GM19023 (cell line): ENCODE results near the gene ACBD7.
A peak's percentile ranks its signal among the peaks of the same experiment; 100 is the strongest.

Experiments
- ATAC-seq: cut with Tn5 transposase; IDR thresholded peaks from one replicate; pipeline ENCODE4 v1.9.1; 2021; ENCODE audit warnings: mild to moderate bottlenecking, moderate library complexity; ENCODE audit not compliant: unreplicated experiment

ACBD7 gene

GRCh38 chr10:15092855-15093408 is 4.4 kb upstream of the ACBD7 start:
- no peak for ATAC-seq

- no peak for ATAC-seq
These were observed 2.8 kb upstream of the ACBD7 start for GRCh38 chr10:15091418-15091817.

GRCh38 chr10:15084502-15084922 is 4.1 kb downstream of the ACBD7 start:
- ATAC-seq: no peak

- ATAC-seq: no peak
These were observed 4.7 kb downstream of the ACBD7 start for GRCh38 chr10:15083674-15084501.

- ATAC-seq: no peak
These were observed 13.2 kb downstream of the ACBD7 start for GRCh38 chr10:15075421-15075820.

GRCh38 chr10:15072358-15072757 is 16.2 kb downstream of the ACBD7 start:
- ATAC-seq: no peak

GRCh38 chr10:15069230-15069629 is 19.3 kb downstream of the ACBD7 start:
- ATAC-seq: no peak

- ATAC-seq: no peak
These were observed 19.8 kb downstream of the ACBD7 start for GRCh38 chr10:15068802-15069201.

- peak; percentile 45 for ATAC-seq
These were observed 21.4 kb downstream of the ACBD7 start for GRCh38 chr10:15067154-15067553.

- ATAC-seq: no peak
These were observed 27.9 kb downstream of the ACBD7 start for GRCh38 chr10:15060638-15061037.

- no peak for ATAC-seq
These were observed 28.7 kb downstream of the ACBD7 start for GRCh38 chr10:15059914-15060313.

GRCh38 chr10:15058689-15059088 is 29.9 kb downstream of the ACBD7 start:
- ATAC-seq: no peak

- no peak for ATAC-seq
These were observed 35.5 kb downstream of the ACBD7 start for GRCh38 chr10:15053061-15053460.

- no peak for ATAC-seq
These were observed 36.5 kb downstream of the ACBD7 start for GRCh38 chr10:15052121-15052520.

- ATAC-seq: no peak
These were observed 39.0 kb downstream of the ACBD7 start for GRCh38 chr10:15049533-15049932.

- ATAC-seq: no peak
These were observed 42.0 kb downstream of the ACBD7 start for GRCh38 chr10:15046626-15047025.

GRCh38 chr10:15045380-15045779 is 43.2 kb downstream of the ACBD7 start:
- ATAC-seq: no peak

GRCh38 chr10:15043674-15044073 is 44.9 kb downstream of the ACBD7 start, which contains the start of gene OLAH:
Gene OLAH, plus strand, starts transcription at chr10:15043943. Its CDS starts 3,346 bp downstream, at chr10:15047289.
- no peak for ATAC-seq

GRCh38 chr10:15038416-15038815 is 50.2 kb downstream of the ACBD7 start:
- ATAC-seq: no peak

- no peak for ATAC-seq
These were observed 50.9 kb downstream of the ACBD7 start for GRCh38 chr10:15037691-15038090.

- ATAC-seq: no peak
These were observed 52.9 kb downstream of the ACBD7 start for GRCh38 chr10:15035385-15036301.
